Measurements from ENCODE around the gene DRD3.

The DRD3 gene

GRCh38 chr3:114115143-114115542 is 63.7 kb downstream of the DRD3 start:
- no peak for DNase-seq

DNA sequence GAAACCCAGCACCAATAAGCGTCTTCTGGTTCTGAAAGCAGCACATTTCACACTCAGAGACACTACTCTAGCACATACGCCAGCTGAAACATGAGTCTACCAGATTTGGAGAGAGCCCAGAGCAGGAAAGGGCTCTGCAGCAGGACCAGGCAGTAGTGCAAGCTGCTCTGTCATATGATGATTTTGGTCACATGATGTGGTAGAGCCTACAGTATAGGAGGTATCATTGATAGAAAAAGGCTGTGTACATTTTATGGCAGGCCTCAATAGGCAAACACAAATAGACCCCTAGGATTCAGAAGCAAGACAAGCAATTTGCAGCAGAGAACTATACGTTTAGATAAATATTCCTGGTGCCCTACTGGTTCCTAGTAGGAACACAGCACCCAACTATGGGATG is 64.1 kb downstream of the DRD3 start:
- no peak for DNase-seq

GRCh38 chr3:114112696-114113095 is 66.2 kb downstream of the DRD3 start:
- no peak for DNase-seq

DNA sequence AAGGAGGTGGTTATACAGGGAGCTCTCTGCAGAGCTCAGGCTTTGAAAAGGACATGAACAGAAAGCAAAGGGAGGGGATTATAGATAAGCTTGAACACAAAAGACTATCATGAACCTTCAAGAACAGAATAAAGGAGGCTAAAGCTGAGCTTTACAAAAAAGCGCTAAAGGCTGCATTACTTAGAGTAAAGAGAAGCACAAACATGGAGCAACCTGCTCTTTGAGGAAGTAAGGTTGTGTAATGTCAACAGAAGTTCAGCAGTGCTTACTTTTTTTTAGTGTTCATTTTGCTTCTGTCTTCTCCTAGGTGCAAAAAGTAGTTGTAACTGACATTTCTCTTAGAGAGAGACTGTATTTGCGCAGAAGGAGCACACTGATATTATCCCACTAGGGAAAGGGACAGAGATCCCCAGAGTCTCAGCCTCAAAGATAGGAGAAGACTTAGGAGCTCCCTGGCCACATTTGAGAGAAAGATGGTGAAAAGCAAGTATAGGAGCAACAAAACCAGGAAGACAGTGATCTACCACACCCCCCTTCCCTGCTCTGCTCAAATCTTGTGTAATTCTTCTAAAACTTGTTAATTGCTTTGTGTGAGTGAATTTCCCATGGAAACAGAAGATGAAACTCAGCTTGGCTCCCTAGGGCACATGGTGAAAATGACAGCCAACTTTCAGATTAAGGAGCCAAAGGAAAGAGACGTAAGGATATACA is 67.6 kb downstream of the DRD3 start:
- DNase-seq = no peak

DNA sequence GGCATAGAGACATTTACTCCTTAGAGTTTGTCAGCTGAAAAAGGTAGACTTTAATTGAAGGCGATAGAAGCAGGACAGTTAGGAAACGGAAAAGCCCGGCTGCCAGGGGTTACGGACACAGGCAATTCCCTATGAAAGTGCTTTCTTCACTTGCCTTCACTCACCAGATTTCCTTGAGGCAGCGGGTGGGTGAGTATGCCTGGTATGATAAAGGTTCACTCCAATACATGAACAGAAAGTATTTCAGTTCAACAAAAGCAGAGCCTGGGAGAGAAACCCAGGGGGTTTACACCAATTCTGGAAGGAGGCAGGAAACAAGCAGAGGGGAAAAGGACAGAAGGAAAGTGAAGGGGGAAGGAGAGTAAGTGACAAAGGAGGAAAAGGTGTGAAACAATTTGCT is 68.4 kb downstream of the DRD3 start:
- no peak for DNase-seq

GRCh38 chr3:114108137-114108536 is 70.7 kb downstream of the DRD3 start:
- DNase-seq = no peak

GRCh38 chr3:114104414-114104813 is 74.4 kb downstream of the DRD3 start:
- DNase-seq = no peak

DNA sequence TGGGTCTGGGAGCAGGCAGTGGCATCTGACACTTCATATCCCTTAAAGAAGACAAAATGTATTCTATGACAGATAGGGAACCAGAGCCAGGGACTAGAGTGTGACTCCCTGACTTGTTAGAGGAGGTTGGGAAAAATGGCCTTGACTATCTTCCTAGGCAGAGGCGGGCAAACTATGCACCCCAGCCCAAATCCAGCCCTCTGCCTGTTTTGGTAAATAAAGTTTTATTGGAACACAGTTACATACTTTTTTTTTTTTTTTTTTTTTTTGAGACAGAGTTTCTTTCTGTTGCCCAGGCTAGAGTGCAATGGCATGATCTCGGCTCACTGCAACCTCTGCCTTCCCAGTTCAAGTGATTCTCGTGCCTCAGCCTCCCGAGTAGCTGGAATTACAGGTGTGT is 75.0 kb downstream of the DRD3 start:
- no peak for DNase-seq

DNA sequence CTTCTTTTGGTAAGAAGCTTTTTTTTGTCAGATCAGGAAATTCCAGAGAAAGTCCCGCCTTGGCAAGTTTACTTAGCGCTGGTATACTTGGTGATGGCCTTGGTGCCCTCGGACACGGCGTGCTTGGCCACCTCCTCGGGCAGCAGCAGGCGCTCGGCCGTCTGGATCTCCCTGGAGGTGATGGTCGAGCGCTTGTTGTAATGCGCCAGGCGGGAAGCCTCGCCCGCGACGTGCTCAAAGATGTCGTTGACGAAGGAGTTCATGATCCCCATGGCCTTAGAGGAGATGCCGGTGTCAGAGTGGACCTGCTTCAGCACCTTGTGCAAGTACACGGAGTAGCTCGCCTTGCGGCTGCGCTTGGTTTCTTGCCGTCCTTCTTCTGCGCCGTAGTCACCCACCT is 75.7 kb downstream of the DRD3 start:
- DNase-seq = no peak

- DNase-seq = no peak
Observed at GRCh38 chr3:114101101-114101500, 77.8 kb downstream of the DRD3 start.

- DNase-seq = no peak
Observed at GRCh38 chr3:114095796-114096195, 83.1 kb downstream of the DRD3 start.

DNA sequence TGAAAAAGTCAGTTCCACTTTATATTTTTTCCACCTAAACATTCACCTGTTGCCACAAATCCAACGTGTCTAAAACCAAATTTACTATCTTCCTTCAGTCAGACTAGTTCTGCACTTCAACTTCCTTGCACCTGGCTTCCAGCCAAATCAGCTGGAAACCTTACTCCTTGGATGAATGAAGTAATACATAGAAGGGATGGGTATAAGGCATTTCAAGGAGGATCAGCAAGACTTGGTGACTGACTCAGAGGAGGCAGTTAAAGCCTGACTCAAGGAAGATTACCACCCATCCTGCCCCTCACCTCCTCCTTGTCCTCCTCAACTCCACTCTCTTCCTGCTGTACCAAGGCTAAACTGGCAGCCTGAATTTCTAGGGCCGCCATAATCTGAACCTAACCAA is 85.3 kb downstream of the DRD3 start:
- no peak for DNase-seq

DNA sequence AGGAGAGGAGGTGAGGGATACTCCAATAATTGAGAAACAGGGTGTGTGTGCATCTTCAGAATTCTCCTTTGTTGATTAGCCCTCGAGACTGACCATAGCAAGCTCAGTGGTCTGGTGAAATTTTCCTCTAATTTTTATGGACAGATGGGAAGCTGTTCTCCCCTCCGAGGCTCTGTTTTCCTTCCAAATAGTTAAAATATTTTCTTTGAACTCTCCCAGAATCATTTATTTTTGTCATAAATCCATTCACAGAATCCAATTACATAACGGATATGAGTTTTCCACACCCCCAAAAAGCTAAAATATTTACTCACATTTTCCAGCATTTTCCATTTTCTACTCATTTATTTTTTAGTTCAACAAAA is 85.9 kb downstream of the DRD3 start:
- no peak for DNase-seq

GRCh38 chr3:114092151-114093015 is 86.5 kb downstream of the DRD3 start:
- no peak for DNase-seq

- DNase-seq = no peak
Observed at GRCh38 chr3:114089675-114090074, 89.2 kb downstream of the DRD3 start.

GRCh38 chr3:114086356-114086755 is 92.5 kb downstream of the DRD3 start:
- DNase-seq = no peak

- no peak for DNase-seq
Observed at GRCh38 chr3:114083112-114083511, 95.7 kb downstream of the DRD3 start.

- no peak for DNase-seq
Observed at GRCh38 chr3:114081037-114081436, 97.8 kb downstream of the DRD3 start.

GRCh38 chr3:114080201-114080600 is 98.7 kb downstream of the DRD3 start:
- no peak for DNase-seq

- DNase-seq = no peak
Observed at GRCh38 chr3:114079761-114080160, 99.1 kb downstream of the DRD3 start.

- DNase-seq = no peak
Observed at GRCh38 chr3:114078126-114078525, 100.7 kb downstream of the DRD3 start.
